HG02678 (cell line): ENCODE results near the gene TRPM7.
"Not testable (repeated sequence)": the region's sequence is repeated elsewhere in the genome, so short reads cannot be mapped to it uniquely, and the experiment has no call there.

Experiments
- ATAC-seq: cut with Tn5 transposase; IDR thresholded peaks from one replicate; pipeline ENCODE4 v1.9.1; 2021; ENCODE audit warnings: mild to moderate bottlenecking, moderate library complexity; ENCODE audit not compliant: unreplicated experiment

Gene TRPM7

DNA sequence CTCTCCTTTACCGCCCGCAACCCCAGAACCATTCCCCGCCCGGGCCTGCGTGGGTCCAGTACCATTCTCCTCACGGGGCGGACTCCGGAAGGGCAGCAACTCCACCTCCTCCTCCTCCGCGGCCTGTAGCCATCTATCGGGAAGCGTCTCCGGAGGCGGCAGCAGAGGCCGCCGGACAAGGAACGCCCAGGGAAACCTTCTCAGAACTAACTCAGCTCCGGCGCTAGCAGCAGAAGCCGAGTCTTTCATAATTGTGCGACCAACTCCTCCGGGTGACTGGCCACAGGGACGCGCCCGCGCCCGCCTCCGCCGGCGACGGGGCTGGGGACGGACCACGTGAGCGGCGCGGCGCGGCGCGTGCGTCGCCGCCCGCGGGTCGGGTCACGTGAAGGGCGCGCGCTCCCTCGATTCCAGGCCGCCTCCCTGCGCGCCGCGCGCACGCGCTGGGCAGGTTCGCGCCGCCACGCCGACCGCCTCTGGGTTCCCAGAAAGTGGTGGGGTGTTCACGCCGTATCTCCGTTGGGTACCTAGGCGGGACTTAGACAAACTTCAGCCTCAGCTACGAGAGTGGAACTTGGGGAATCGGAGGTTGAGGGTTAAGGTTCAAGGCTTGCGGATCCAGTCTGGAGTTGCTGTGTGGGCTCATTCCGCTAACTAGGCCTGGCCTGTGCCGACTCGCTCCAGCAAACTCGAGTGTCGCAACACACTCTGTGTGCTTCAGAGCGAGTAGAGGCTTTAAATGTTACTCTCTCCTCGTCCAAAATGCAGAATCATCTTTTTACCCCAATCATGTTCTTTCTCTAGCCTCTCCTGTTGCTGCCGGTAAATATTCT is at the start of gene TRPM7:
TSS of gene TRPM7 (minus strand) at position 329 of the 833 bp plus-strand sequence. CDS start at position 65, 264 bp downstream.
- peak; percentile 80 for ATAC-seq

DNA sequence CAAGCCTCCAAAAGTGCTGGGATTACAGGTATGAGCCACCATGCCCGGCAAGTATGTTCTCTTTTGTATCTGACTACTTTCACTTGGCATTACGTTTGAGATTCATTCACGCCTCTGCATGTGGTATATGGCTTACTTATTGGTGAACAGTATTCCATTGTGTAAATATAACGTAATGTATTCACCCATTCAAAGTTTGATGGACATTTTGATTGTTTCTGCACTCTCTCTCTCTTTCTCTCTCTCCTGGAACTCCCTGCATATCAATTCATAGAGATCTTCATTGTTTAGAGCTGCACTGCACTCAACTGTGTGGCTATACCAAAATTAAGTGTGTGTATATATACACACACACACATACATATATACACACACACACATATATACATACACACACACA is 48.6 kb upstream of the TRPM7 start:
- ATAC-seq = no peak

GRCh38 chr15:50726315-50726714 is 39.7 kb upstream of the TRPM7 start:
- ATAC-seq = no peak

GRCh38 chr15:50718700-50719125 is 32.1 kb upstream of the TRPM7 start:
- no peak for ATAC-seq

GRCh38 chr15:50712018-50712417 is 25.4 kb upstream of the TRPM7 start:
- ATAC-seq = no peak

DNA sequence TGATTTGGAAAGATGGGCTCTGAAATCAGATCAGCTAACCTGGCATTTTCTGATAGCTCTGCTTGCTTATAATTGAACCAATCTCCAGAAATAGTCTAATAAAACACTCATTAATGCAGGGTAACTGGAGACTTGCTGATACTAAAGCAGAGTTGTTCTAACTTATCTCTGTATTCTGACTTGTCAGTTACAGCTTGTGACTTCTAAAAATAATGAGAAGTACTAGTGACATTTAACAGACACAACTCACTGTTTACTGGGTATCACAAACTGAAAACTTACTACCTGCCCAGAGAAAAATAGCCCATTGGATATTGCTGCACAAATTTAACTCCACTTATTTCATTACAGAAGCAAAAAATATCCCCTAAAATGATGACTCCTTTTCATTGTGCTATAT is 24.0 kb upstream of the TRPM7 start:
- no peak for ATAC-seq

DNA sequence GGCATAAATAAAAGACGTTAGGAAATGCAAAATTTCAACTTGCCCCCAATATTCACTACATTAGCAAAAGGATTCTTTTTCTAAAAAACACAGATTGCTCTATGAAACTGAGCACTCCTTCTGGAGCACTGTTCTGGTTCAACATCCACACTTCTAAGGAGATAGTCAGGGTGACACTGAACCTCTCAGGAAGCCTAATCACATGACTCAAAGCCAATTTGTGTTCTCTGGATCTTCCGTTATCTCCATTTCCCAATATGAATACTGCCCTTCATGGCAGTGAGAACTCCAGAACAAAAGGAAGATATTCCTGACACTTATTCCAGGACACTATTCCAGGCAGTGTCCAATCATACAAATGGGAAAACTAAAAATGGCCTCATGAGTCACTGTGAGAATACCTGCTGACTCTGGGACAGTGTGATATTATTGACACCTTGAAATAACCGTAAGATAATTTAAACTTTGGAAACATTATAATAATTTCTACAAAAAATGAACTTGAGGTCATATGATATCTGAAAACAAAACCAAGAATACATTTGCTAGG is 21.4 kb upstream of the TRPM7 start:
- ATAC-seq = no peak

- ATAC-seq = no peak
These were observed 16.3 kb upstream of the TRPM7 start for GRCh38 chr15:50702762-50703334.

DNA sequence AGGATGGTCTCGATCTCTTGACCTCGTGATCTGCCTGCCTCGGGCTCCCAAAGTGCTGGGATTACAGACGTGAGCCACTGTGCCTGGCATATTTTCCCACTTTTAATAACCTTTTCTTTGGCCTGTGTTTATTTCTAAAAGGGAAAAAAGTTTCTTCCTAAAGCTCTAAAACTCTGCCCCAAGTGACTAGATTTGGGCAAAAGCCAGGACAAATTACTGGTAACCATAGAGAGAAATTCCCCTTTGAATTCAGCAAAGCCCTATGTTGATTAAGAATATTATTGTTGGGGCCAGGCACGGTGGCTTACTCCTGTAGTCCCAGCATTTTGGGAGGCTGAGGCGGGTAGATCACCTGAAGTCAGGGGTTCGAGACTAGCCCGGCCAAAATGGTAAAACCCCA is 11.5 kb upstream of the TRPM7 start:
- no peak for ATAC-seq

- no peak for ATAC-seq
These were observed 10.7 kb upstream of the TRPM7 start for GRCh38 chr15:50697109-50697797.

- ATAC-seq = not testable (repeated sequence)
These were observed 8.1 kb upstream of the TRPM7 start for GRCh38 chr15:50694634-50695165.

GRCh38 chr15:50687302-50687902 is 805 bp upstream of the TRPM7 start:
- ATAC-seq = peak; percentile 3

GRCh38 chr15:50685976-50686468 is 575 bp downstream of the TRPM7 start:
- ATAC-seq = peak; percentile 58

- no peak for ATAC-seq
These were observed 1.2 kb downstream of the TRPM7 start for GRCh38 chr15:50685191-50685975.

GRCh38 chr15:50681467-50681866 is 5.1 kb downstream of the TRPM7 start:
- ATAC-seq = no peak

DNA sequence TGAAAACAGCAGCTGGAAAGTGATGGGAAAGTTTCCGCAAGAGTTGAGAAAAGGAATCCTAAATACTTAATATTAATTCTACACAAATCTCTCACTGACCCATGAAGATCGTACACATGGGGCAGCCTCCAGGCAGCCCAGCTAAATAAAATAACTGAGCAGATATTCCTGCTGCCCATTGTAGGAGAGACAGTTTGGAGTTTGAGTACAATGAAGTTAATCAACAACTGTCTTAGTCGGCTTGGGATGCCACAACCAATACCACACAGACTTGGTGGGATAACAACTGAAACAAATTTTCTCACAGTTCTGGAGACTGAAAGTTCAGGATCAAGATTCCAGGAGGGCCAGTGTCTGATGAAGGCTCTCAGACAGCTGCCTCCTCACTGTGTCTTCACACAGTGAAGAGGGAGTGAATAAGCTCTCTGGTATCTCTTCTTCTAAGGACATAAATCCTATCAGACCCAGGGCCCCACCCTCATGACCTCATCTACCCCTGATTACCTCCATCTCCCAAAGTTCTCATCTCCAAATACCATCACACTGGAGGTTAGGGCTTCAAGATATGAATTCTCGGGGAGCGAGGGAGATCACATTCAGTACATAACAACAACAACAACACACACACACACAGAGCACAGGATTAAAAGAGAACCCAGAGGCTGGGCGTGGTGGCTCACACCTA is 9.7 kb downstream of the TRPM7 start:
- ATAC-seq = no peak

GRCh38 chr15:50675535-50676144 is 11.0 kb downstream of the TRPM7 start:
- ATAC-seq = no peak

GRCh38 chr15:50670115-50670514 is 16.5 kb downstream of the TRPM7 start:
- no peak for ATAC-seq

GRCh38 chr15:50669611-50670010 is 17.0 kb downstream of the TRPM7 start:
- ATAC-seq = no peak
